HG03571 (cell line): ENCODE measurements around the gene FBXO15.

Experiments
- ATAC-seq: cut with Tn5 transposase; IDR thresholded peaks from one replicate; pipeline ENCODE4 v1.9.1; 2021; ENCODE audit not compliant: unreplicated experiment

FBXO15 gene

DNA sequence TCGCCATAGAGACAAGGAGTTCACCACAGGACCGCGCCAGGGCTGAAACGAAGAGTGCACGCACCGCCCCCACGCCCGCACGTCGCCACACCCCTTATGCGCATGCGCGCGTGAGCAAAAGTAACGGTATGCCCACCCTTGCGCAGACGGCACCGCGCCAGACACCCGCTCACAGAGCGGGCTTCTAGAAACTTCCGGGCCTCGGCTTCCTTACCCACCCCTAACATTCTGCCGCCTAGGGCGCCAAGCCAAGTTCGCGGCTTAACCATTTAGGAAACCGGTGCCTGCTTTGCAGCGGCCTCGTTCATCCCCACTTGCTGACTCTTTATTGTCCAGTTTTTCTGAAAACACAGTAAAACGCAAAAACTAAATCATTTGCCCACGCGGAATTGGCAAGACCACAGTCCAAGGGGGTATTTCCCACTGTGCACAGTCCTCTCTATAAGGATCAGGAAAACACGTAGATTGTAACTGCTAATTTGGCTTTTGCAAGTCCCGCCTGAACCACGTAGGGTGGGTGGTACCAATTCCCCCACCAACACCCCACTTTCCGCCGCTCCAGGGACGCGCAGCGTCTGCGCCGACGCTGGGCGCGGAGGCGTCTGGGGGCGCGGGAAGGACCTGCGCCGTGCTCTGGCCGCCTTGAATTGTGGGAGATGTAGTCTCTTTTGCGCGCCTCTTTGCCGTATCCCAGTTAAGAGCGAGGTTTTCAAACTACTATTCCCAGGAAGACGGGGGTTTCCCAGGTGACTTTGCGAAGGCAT is at the start of gene FBXO15, which contains the start of gene TIMM21:
Gene FBXO15, minus strand, starts transcription at position 56 of the 764 bp plus-strand sequence. Its CDS starts 49 bp downstream, at position 7.
Gene TIMM21, plus strand, starts transcription at position 745 of the 764 bp plus-strand sequence. CDS start 286 bp downstream, outside the sequence.
- peak; percentile 90 for ATAC-seq

GRCh38 chr18:74196220-74197119 is 48.8 kb upstream of the FBXO15 start:
- peak; percentile 74 for ATAC-seq

- ATAC-seq = no peak
Measured at GRCh38 chr18:74194691-74195090, 47.1 kb upstream of the FBXO15 start.

GRCh38 chr18:74191577-74191976 is 43.9 kb upstream of the FBXO15 start:
- no peak for ATAC-seq

GRCh38 chr18:74190086-74190485 is 42.5 kb upstream of the FBXO15 start:
- no peak for ATAC-seq

- no peak for ATAC-seq
Measured at GRCh38 chr18:74186661-74187060, 39.0 kb upstream of the FBXO15 start.

- no peak for ATAC-seq
Measured at GRCh38 chr18:74185860-74186259, 38.2 kb upstream of the FBXO15 start.

- ATAC-seq = no peak
Measured at GRCh38 chr18:74184875-74185274, 37.2 kb upstream of the FBXO15 start.

GRCh38 chr18:74183130-74183529 is 35.5 kb upstream of the FBXO15 start:
- no peak for ATAC-seq

GRCh38 chr18:74182335-74182734 is 34.7 kb upstream of the FBXO15 start:
- ATAC-seq = no peak

DNA sequence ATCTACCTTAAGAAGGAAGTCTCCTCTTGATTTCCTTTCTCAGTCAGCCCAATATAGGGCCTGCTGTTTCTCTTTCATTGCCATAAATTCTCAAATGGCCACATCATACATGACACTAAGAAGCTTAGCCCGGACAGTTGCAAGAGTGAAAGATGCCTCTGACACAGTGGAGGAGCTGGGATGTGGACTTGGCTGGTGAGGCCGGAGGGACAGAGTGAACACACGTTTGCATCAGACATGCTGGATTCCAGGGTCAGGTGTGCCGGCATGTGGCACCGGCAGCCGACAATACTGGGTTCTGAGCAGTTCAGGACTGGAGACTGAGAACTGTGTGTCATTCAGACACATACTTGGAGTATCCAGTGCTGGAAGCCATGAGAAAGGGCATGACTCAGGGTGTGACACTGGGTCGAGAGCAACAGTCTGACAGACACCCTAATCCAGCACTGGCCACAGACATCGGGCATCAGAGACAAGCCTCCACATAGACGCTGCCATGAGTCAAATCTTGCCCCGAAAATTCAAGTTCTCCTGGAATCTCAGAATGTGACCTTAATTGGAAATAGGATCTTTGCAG is 32.1 kb upstream of the FBXO15 start:
- no peak for ATAC-seq

DNA sequence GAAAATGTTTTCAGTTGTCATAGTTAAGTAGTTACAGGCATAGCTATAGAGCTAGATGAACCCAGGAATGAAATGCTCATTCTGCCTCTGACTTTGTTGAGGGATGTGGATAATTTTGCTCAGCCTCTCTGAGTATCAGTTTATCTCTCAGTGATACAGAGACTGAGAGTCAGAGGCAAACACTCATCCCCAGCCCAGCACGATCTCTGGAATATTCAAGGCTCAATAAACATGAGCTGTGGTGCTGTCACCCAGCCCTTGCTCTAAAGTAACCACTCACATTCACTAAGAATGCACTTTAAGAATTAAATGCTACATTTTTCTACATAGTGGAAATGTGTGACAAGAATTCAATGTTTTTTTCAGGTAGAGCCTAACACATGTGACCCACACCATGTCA is 31.2 kb upstream of the FBXO15 start:
- ATAC-seq = no peak

DNA sequence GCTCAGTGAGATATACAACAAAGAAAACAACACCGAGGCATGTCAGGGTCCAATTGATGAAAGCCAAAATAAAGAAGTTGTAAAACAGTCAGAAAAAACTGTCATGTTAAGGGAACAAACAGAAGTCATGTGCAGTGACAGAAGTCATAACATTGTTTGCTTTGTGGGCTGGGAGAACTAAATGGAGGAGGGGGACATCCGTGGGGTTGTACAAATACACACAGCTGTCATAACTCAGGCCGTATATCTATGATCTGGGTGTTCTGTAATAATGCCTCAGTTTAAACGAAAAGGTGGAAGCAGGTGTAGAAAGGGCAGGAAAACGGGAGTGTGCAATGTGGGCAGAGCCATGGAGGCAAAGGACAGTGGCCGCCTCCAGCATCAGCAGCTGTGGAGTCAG is 28.0 kb upstream of the FBXO15 start:
- no peak for ATAC-seq

DNA sequence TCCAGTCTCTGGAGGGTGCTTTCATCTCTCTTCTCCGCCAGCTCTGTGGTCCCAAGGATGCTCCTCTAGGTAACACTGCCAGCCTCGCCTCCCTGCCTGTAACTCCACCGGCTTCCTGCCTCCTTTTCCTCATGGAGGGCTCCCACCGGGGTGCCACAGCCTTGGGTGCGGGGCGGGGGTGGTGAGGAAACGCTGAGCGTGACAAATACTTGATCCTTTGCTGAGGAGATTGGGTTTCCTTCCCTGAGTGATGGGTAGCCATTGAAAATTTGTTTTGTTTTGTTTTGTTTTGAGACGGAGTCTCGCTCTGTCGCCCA is 25.8 kb upstream of the FBXO15 start:
- no peak for ATAC-seq

DNA sequence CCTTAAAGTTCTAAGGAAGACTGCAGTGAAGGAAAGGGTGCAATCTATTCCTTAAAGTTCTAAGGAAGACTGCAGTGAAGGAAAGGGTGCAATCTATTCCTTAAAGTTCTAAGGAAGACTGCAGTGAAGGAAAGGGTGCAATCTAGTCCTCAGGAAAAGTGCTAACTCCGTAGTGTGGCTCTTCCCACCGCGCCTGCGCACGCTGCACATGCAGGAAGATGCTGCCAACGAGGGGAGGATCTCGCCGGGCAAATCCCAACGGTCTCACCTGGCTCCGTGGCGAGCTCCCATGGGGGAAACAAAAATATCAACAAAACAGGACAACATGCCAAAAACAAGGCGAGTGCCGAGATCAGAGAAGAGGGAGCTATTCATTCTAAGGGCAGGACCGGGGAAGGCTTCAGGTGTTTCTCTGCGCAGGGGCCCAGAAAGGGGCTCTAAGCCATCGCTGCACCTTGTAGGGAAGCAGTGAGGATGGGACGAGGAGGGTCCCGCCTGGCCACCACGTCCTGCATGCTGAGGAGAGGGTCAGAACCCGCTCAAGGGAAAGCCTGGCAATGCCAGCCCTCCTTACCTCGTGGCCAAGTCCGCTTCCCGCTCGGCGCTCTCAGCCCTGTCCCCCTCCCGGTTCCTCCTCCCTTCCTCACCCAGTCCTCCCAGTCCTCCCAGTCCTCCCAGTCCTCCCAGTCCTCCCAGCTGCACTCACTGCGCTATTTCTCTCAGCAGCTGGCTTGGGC is 25.2 kb upstream of the FBXO15 start:
- ATAC-seq = no peak

- peak; percentile 94 for ATAC-seq
Measured at GRCh38 chr18:74171910-74172606, 24.4 kb upstream of the FBXO15 start.

DNA sequence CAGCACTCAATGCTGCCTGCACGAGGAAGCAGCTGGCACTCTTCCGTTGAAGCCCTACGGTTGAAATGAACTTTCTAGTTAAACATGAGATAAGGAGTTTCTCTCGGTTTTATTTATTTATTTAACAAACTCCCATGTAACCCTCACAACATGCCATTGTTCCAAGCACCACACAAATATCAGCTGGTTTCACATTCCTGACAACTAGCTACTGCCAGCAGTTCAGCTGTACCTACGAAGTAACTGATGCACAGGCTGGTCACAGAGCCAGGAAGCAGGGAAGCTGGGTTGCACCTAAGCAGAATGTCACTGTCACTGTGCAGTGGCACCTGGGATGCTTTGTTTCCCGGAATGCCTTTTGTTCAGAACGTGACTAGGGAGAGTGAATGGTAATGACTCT is 18.8 kb upstream of the FBXO15 start:
- no peak for ATAC-seq

DNA sequence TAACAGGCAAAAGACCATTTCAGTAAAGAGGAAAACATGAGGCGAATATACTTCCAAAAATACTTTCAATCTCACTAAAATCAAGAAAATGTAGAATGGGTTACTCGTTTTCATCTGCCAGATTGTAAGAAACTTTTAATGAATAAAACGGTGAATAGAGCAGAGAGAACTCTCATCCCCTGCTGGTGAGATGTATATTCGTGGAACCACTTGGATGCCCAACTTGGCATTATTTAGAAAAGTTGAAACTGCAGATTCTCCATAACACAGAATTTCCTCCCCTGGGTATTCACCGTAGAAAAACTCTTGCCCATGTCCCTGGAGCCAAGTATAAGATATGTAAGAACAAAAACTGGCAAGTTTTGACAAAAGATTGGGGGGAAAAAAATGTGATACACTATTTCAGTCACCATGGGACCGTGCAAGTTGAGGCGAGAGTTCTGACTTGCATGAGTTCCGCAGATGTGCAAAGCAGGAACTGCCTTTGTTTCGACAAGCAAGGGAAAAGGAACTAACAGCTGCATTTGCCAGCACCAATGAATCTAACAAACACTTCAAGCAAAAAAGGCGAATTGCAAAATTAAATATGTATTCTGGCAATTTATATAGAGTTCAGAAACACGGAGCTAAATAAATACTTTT is 15.5 kb upstream of the FBXO15 start:
- no peak for ATAC-seq

DNA sequence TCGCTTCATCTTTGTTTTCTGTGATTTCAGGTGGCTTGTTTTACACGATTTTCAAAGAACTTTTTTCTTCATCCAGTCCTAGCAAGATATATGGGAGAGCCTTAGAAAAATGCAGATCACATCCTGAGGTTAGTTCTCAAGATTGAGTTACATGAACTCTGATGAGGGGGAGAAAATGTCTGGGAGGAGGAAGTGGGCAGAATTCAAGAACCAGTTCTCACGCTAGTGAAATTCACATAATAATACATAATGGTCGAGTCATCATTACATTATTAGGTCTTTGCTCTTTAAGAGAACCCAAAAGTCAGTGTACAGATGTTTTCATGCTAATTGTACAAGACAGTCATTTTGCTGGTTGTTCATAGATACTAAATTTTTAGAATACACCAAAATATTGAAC is 7.6 kb upstream of the FBXO15 start:
- no peak for ATAC-seq

DNA sequence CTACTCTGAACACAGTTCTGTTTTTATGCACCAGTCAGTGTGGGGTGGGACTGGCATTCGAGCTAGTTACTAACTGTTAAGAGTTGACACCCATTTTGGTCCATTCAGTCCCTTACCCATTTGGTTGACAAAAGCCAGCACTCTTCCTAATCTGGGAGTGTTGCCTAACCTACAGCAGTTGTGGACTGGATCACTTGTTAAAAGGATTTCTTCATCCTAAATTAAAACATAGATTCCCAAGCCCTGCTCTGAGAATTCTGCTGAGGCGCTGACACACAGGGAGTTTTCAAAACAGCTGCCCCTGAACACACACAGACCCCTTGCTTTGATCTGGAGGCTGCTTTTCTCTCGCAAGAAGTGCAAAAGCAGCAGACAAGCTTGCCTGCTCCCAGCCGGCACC is 7.1 kb upstream of the FBXO15 start:
- ATAC-seq = no peak
